HL-60 (cell line): ENCODE data around the gene MRTO4.

Experiments used
- POLR2AphosphoS5 ChIP-seq: IDR thresholded peaks from 2 replicates; pipeline ENCODE4 v1.6.1; 2012; ENCODE audit warnings: low read depth
- TF ChIP-seq, protein P1 (sequence below): IDR thresholded peaks from one replicate; pipeline ENCODE4 v1.5.1; 2011; ENCODE audit warnings: low read length, control low read depth, inconsistent platforms; ENCODE audit not compliant: insufficient read depth

DNA sequence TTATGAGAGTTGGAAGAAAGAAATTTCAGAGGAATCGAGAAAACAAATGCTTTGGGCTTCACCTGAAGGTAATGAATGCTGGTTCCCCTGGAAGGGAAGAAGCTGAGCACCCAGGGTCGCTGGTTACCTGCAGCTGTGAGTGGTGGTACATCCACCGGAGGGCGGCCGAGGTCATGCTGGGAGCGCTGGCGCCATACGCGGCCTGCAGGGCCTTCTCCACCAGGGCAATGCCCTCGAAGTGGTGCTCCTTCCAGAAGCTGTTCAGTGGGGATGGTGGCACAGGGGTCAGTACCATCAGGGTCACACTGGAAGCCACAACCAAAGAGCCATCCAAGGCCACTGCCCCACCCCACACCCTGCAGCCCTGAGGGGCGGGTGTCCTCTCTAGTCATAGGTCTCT lies 16.8 kb downstream of the MRTO4 start:
- TF ChIP-seq, protein P1, sequence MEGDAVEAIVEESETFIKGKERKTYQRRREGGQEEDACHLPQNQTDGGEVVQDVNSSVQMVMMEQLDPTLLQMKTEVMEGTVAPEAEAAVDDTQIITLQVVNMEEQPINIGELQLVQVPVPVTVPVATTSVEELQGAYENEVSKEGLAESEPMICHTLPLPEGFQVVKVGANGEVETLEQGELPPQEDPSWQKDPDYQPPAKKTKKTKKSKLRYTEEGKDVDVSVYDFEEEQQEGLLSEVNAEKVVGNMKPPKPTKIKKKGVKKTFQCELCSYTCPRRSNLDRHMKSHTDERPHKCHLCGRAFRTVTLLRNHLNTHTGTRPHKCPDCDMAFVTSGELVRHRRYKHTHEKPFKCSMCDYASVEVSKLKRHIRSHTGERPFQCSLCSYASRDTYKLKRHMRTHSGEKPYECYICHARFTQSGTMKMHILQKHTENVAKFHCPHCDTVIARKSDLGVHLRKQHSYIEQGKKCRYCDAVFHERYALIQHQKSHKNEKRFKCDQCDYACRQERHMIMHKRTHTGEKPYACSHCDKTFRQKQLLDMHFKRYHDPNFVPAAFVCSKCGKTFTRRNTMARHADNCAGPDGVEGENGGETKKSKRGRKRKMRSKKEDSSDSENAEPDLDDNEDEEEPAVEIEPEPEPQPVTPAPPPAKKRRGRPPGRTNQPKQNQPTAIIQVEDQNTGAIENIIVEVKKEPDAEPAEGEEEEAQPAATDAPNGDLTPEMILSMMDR: no peak
- TF ChIP-seq POLR2AphosphoS5: no peak
